Tibial artery (tissue), 4 donors: ENCODE results near the gene LARGE1.

Experiments used
- DNase-seq, 2 donors: peaks; one replicate each; pipeline ENCODE4 v3.0.0-alpha.2; 2019
- H3K27ac ChIP-seq, 2 donors: fragments of 200-600 bp; sonication (generic) in 1 of 2; 1 replicate in 1 of 2; 2 replicates in 1 of 2; pipeline ENCODE4 v1.5.1; 2018 to 2019; ENCODE audit warnings: mild to moderate bottlenecking in 1 of 2
- H3K27me3 ChIP-seq, 2 donors: fragments of 200-600 bp; sonication (generic) in 1 of 2; one replicate each; pipeline versions ENCODE4 v1.5.1 to v1.6.0; 2016 to 2019
- H3K36me3 ChIP-seq, 3 donors: fragments of 200-600 bp; sonication (generic) in 2 of 3; one replicate each; pipeline ENCODE4 v1.5.1; 2016 to 2019; ENCODE audit warnings: mild to moderate bottlenecking in 2 of 3
- H3K4me1 ChIP-seq, 4 donors: fragments of 200-600 bp; sonication (generic) in 2 of 4; 1 replicate in 3 of 4; 2 replicates in 1 of 4; pipeline ENCODE4 v1.5.1; 2016 to 2019
- H3K4me3 ChIP-seq, 2 donors: fragments of 200-600 bp; sonication (generic) in 1 of 2; 1 replicate in 1 of 2; 2 replicates in 1 of 2; pipeline ENCODE4 v1.5.1; 2018 to 2019; ENCODE audit warnings: mild to moderate bottlenecking in 2 of 2
- H3K9me3 ChIP-seq, 3 donors: fragments of 200-600 bp; sonication (generic) in 1 of 3; one replicate each; pipeline ENCODE4 v1.5.1; 2016 to 2019
- intact Hi-C: fragments of 100-400 bp; cut with DNase I; formaldehyde crosslinking; loops from one replicate; pipeline ENCODE4 v1.15.0; 2023; ENCODE audit warnings: low total_unique reads
- TF ChIP-seq, protein P1 (sequence below), 2 experiments: fragments of 200-600 bp in 1 of 2; fragments of 450-650 bp in 1 of 2; IDR thresholded peaks; one replicate each; pipeline ENCODE4 v1.5.1; 2017 to 2019; ENCODE audit warnings: antibody characterized with exemption in 2 of 2, mild to moderate bottlenecking in 1 of 2, moderate library complexity in 1 of 2

LARGE1 gene

GRCh38 chr22:33707581-33707980 is 212.7 kb downstream of the LARGE1 start:
- Histone ChIP-seq H3K9me3 (peaks cover 0 to 7% (median 4%) of the 10 kb centered on the region in 3 donors), H3K36me3 (peaks cover 0 to 4% (median 0%) of the 10 kb centered on the region in 3 donors), H3K27ac (no peak overlapping the region), H3K4me3 (no peak overlapping the region), H3K27me3 (no peaks in the 10 kb centered on the region), H3K4me1 (no peaks in the 10 kb centered on the region)
- intact Hi-C loops, result no loop called here
- no peak for DNase-seq
- TF ChIP-seq, protein P1, sequence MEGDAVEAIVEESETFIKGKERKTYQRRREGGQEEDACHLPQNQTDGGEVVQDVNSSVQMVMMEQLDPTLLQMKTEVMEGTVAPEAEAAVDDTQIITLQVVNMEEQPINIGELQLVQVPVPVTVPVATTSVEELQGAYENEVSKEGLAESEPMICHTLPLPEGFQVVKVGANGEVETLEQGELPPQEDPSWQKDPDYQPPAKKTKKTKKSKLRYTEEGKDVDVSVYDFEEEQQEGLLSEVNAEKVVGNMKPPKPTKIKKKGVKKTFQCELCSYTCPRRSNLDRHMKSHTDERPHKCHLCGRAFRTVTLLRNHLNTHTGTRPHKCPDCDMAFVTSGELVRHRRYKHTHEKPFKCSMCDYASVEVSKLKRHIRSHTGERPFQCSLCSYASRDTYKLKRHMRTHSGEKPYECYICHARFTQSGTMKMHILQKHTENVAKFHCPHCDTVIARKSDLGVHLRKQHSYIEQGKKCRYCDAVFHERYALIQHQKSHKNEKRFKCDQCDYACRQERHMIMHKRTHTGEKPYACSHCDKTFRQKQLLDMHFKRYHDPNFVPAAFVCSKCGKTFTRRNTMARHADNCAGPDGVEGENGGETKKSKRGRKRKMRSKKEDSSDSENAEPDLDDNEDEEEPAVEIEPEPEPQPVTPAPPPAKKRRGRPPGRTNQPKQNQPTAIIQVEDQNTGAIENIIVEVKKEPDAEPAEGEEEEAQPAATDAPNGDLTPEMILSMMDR (IDR thresholded peaks at IDR 0.05), result no peak

DNA sequence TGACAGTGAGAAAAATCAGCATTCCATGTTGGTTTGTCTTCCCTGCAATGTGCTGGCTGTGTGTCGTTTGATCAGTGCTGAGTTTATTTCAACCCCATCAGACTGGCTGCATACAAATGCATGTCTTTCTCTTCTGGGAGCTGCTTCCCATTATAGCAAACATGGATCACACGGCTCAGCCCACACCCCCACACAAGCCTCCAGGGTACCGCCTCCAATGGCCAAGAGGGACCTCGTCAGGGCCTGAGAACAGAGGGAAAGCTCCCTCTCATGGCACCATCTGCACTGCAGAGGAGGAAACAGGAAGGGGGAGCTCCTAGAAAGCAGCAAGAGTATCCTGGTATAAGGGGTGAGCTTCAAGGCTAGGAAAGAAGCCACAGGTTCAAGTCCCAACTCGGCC is 214.2 kb downstream of the LARGE1 start:
- Histone ChIP-seq H3K36me3 (peaks cover 0 to 8% (median 0%) of the 10 kb centered on the region in 3 donors), H3K4me1 (no peaks in the 10 kb centered on the region), H3K27me3 (no peaks in the 10 kb centered on the region), H3K9me3 (peaks cover 0 to 7% (median 4%) of the 10 kb centered on the region in 3 donors), H3K4me3 (no peak overlapping the region), H3K27ac (no peak overlapping the region)
- DNase-seq, result no peak
- intact Hi-C loops, result no loop called here
- TF ChIP-seq, protein P1 (IDR thresholded peaks at IDR 0.05), result no peak

DNA sequence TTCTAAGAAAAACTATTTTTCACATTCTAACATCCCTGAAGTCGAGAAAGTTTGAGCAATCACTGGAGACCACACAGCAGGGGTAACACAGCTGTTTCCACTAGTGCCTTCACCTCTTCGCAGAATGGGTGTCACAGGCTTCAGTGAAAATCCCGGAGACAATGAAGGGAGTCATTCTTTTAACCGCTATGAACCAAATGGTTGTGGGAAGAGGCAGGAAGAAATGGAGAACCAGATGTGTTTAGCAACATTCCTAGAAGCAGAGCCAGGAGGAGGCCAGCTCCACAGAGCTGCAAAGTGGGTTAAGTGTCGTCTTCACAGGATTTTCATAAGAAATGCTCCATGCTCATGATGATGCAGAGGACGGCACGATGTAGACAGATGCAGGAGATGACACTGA is 221.1 kb downstream of the LARGE1 start:
- Histone ChIP-seq H3K27me3 (no peaks in the 10 kb centered on the region), H3K4me1 (no peaks in the 10 kb centered on the region), H3K36me3 (peaks cover 0 to 16% (median 12%) of the 10 kb centered on the region in 3 donors), H3K27ac (no peak overlapping the region), H3K4me3 (no peak overlapping the region), H3K9me3 (peaks cover 0 to 7% (median 4%) of the 10 kb centered on the region in 3 donors)
- TF ChIP-seq, protein P1 (IDR thresholded peaks at IDR 0.05), result no peak
- intact Hi-C loops, result no loop called here
- DNase-seq, result no peak

GRCh38 chr22:33697640-33698039 is 222.6 kb downstream of the LARGE1 start:
- H3K27me3 ChIP-seq, result no peaks in the 10 kb centered on the region
- H3K4me1 ChIP-seq, result no peaks in the 10 kb centered on the region
- no peak for DNase-seq
- intact Hi-C loops, result no loop called here
- TF ChIP-seq, protein P1 (IDR thresholded peaks at IDR 0.05), result no peak
- no peak overlapping the region for H3K4me3 ChIP-seq
- H3K27ac ChIP-seq, result no peak overlapping the region
- H3K9me3 ChIP-seq, result no peaks in the 10 kb centered on the region
- H3K36me3 ChIP-seq, result peaks cover 0 to 16% (median 9%) of the 10 kb centered on the region in 3 donors

- H3K4me3 ChIP-seq, result no peak overlapping the region
- no peaks in the 10 kb centered on the region for H3K4me1 ChIP-seq
- TF ChIP-seq, protein P1 (IDR thresholded peaks at IDR 0.05), result no peak
- H3K9me3 ChIP-seq, result no peaks in the 10 kb centered on the region
- no peak overlapping the region for H3K27ac ChIP-seq
- H3K36me3 ChIP-seq, result peaks cover 0 to 3% (median 0%) of the 10 kb centered on the region in 3 donors
- no peak for DNase-seq
- intact Hi-C loops, result no loop called here
- no peaks in the 10 kb centered on the region for H3K27me3 ChIP-seq
These were observed 229.1 kb downstream of the LARGE1 start for GRCh38 chr22:33691057-33691630.
